Ishikawa (cell line): ENCODE measurements around the gene EFHD1.

Experiments used
- CEBPB ChIP-seq: IDR thresholded peaks from 2 replicates; pipeline ENCODE4 v1.6.1; 2012
- EGR1 ChIP-seq: IDR thresholded peaks from 2 replicates; pipeline ENCODE4 v1.6.1; 2012
- RAD21 ChIP-seq: IDR thresholded peaks from 2 replicates; pipeline ENCODE4 v1.6.1; 2012; ENCODE audit warnings: low read depth

- TF ChIP-seq EGR1 (no peak), CEBPB (no peak), RAD21 (no peak)
Measured at GRCh38 chr2:232587512-232587911, 45.9 kb upstream of the EFHD1 start.
